Measurements from ENCODE around the gene GDF7. TPM values are rescaled to one million over a fixed set of nuclear protein-coding genes. Genes with fewer than 3 reads are reported as not detected.

Gene GDF7
- total RNA-seq, 3 donors from 2014 or later: under 0.01 to 0.15 (median under 0.01) TPM

- Histone ChIP-seq H3K4me3 (no peak overlapping the region), H3K4me1 (no peaks in the 10 kb centered on the region), H3K9me3 (no peaks in the 10 kb centered on the region), H3K36me3 (no peaks in the 10 kb centered on the region), H3K27me3 (no peaks in the 10 kb centered on the region), H3K27ac (no peak overlapping the region)
- intact Hi-C loops (cut with DNase I; ENCODE audit: low total_unique reads): no loop called here
- no peak for TF ChIP-seq POLR2AphosphoS5 (IDR thresholded peaks at IDR 0.05)
- TF ChIP-seq CTCF (IDR thresholded peaks at IDR 0.05): no peak
- TF ChIP-seq POLR2A (IDR thresholded peaks at IDR 0.05): no peak
- DNase-seq (ENCODE audit: low spot score in 2 of 2): no peak
Observed at GRCh38 chr2:20643826-20644225, 23.1 kb upstream of the GDF7 start.

GRCh38 chr2:20645301-20645701 is 21.6 kb upstream of the GDF7 start:
- DNase-seq (ENCODE audit: low spot score in 2 of 2): no peak
- Histone ChIP-seq H3K27me3 (no peaks in the 10 kb centered on the region), H3K4me1 (peaks cover 4 to 7% of the 10 kb centered on the region in 2 donors), H3K36me3 (no peaks in the 10 kb centered on the region), H3K9me3 (no peaks in the 10 kb centered on the region), H3K4me3 (no peak overlapping the region), H3K27ac (no peak overlapping the region)
- TF ChIP-seq POLR2A (IDR thresholded peaks at IDR 0.05) (no peak), CTCF (IDR thresholded peaks at IDR 0.05) (no peak), POLR2AphosphoS5 (IDR thresholded peaks at IDR 0.05) (no peak)
- intact Hi-C loops (cut with DNase I; ENCODE audit: low total_unique reads): no loop called here

- no peak overlapping the region for H3K27ac ChIP-seq
- TF ChIP-seq POLR2AphosphoS5 (IDR thresholded peaks at IDR 0.05) (no peak), CTCF (IDR thresholded peaks at IDR 0.05) (no peak), POLR2A (IDR thresholded peaks at IDR 0.05) (no peak)
- no peak for DNase-seq (ENCODE audit: low spot score in 2 of 2)
- H3K9me3 ChIP-seq: no peaks in the 10 kb centered on the region
- peaks cover 4 to 7% of the 10 kb centered on the region in 2 donors for H3K4me1 ChIP-seq
- no peak overlapping the region for H3K4me3 ChIP-seq
- no peaks in the 10 kb centered on the region for H3K27me3 ChIP-seq
- no peaks in the 10 kb centered on the region for H3K36me3 ChIP-seq
- intact Hi-C loops (cut with DNase I; ENCODE audit: low total_unique reads): no loop called here
Observed at GRCh38 chr2:20645761-20646160, 21.2 kb upstream of the GDF7 start.

- peaks cover 4 to 7% of the 10 kb centered on the region in 2 donors for H3K4me1 ChIP-seq
- H3K27ac ChIP-seq: no peak overlapping the region
- no peaks in the 10 kb centered on the region for H3K36me3 ChIP-seq
- no peak overlapping the region for H3K4me3 ChIP-seq
- no peaks in the 10 kb centered on the region for H3K27me3 ChIP-seq
- H3K9me3 ChIP-seq: no peaks in the 10 kb centered on the region
- no peak for DNase-seq (ENCODE audit: low spot score in 2 of 2)
- TF ChIP-seq POLR2AphosphoS5 (IDR thresholded peaks at IDR 0.05): no peak
- no peak for TF ChIP-seq CTCF (IDR thresholded peaks at IDR 0.05)
- no peak for TF ChIP-seq POLR2A (IDR thresholded peaks at IDR 0.05)
- intact Hi-C loops (cut with DNase I; ENCODE audit: low total_unique reads): no loop called here
Observed at GRCh38 chr2:20646446-20646845, 20.5 kb upstream of the GDF7 start.

- no peaks in the 10 kb centered on the region for H3K27me3 ChIP-seq
- H3K27ac ChIP-seq: no peak overlapping the region
- no peak overlapping the region for H3K4me3 ChIP-seq
- intact Hi-C loops (cut with DNase I; ENCODE audit: low total_unique reads): no loop called here
- no peaks in the 10 kb centered on the region for H3K9me3 ChIP-seq
- H3K36me3 ChIP-seq: no peaks in the 10 kb centered on the region
- peaks cover 4 to 7% of the 10 kb centered on the region in 2 donors for H3K4me1 ChIP-seq
- no peak for TF ChIP-seq POLR2A (IDR thresholded peaks at IDR 0.05)
- TF ChIP-seq POLR2AphosphoS5 (IDR thresholded peaks at IDR 0.05): no peak
- TF ChIP-seq CTCF (IDR thresholded peaks at IDR 0.05): no peak
- no peak for DNase-seq (ENCODE audit: low spot score in 2 of 2)
Observed at GRCh38 chr2:20647211-20647610, 19.7 kb upstream of the GDF7 start.
